ENCODE results near the gene KIAA0586.
"Not testable (repeated sequence)": the region's sequence is repeated elsewhere in the genome, so short reads cannot be mapped to it uniquely, and the experiment has no call there.

KIAA0586 gene

DNA sequence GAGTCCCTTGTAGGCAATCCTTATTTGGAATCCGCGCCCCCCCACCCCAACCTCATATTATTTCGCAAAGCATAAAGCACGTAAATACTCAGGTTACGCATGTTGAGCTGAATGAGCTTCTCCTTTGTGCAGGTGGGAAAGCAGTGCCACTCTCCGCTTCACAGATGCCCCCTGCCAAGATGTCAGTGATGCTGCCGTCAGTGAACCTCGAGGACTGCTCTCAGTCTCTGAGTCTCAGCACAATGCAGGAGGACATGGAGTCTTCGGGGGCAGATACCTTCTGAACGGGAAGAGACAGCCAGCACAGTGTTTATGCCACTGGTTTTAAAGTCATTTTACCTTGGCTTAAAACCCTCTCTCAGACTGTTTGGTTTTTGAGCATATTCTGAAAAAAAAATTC is 120.1 kb downstream of the KIAA0586 start:
- no peak for DNase-seq (ENCODE audit: low read depth in 2 of 2)

DNA sequence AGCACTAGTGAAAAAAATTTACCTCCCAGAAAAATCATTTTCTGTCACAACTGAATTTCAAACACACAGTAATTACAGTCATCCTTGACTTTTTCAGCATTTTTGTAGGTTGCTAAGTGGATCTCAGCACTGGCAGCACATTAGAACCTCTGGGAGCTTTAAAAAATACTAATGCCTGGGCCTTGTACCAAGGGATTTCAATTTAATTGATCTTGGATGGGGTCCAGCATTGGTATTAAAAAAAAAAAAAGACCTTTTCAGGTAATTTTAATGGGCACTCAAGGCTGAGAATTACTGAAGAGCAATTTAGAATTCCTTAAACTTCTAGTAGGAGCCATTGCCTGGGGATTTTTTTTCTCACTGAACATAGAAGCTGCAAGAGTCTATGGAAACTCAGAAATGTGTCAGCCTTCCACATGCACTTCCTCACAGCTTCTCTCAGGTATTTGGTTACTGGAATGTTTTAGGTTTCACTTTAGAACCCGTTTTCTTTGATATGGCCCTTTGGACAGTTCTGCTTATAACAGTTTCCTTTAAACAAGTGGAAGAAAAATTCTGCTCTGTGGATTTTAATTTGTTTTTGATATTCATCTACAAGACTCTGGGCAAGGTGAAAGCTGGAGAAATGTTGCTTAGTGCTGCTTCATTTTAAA is 121.7 kb downstream of the KIAA0586 start:
- no peak for DNase-seq (ENCODE audit: low read depth in 2 of 2)

DNA sequence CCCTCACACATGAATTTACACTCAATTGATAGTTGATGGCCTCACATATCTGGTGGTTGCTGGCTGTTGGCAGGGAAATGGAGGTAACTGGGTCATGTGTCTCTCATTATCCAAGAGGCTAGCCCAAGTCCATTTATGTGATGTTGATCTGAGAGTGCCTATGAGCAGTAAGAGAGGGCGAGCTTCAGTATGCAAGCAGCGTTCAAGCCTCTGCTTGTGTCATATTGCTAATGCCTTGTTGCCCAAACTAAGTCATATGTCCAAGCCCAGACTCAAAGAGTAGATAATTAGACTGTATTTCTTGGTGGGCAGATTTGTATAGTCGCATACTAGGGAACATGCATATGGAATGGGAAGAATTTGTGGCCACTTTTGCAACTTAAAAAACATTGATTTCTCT is 126.4 kb downstream of the KIAA0586 start:
- DNase-seq (ENCODE audit: low read depth in 2 of 2) = no peak

GRCh38 chr14:58555647-58556046 is 128.1 kb downstream of the KIAA0586 start:
- DNase-seq (ENCODE audit: low read depth in 2 of 2) = no peak

DNA sequence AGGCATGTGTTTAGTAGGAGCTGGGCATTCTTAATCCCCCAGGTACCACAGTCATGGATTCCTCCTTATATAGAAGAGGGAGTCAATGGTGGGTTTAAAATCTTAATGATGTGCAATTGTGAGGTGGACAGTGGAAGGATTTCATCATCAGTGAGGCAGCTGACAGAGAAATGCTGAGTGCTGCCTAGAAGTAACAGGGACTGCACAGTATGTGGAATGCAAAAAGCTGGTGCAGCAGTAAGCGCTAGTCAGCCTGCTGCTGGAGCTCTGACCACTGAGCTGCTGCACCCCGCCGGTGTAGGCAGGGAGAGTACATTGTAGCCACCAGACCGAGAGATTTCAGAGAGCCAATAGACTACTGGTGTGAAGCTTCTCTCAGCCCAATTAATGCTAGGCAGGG is 129.7 kb downstream of the KIAA0586 start:
- no peak for DNase-seq (ENCODE audit: low read depth in 2 of 2)

DNA sequence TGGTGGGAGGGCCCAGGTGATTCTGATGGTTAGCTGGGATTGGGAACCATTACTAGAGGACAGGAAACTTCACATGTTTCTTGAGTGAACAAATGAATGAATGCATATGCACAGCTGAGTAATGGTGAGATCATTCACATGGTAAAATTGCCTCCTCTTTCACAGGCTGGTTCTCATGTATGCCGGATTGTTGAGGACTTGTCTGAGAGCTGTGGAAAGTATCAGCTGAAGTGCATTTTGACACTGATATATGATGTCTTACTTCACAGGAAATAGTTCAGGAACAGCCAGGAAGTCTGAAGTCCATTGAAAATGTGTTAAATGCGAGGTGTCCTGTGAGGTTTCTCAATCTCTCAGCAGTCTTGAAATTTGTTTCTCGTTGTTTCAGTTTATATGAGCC is 132.7 kb downstream of the KIAA0586 start:
- no peak for DNase-seq (ENCODE audit: low read depth in 2 of 2)

- no peak for DNase-seq (ENCODE audit: low read depth in 2 of 2)
Measured at GRCh38 chr14:58562141-58562540, 134.6 kb downstream of the KIAA0586 start.

DNA sequence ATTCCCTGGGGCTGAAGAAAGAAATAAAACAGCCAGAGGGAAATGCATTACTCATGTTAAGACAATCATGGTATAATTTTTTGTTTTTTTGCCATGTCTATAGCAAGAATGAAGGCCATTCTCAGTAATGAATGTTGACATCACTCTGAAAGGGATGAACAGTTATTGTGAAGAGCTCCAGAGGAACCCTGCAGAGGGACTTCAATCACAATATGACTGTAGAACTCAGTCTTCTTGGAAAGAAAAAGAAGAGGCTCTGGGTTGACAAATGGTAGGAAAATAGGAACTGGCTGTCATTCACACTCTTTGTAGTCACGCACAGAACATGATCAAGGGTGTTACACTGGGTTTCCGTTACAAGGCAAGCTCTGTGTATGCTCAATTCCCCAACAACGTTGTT is 136.5 kb downstream of the KIAA0586 start:
- no peak for DNase-seq (ENCODE audit: low read depth in 2 of 2)

DNA sequence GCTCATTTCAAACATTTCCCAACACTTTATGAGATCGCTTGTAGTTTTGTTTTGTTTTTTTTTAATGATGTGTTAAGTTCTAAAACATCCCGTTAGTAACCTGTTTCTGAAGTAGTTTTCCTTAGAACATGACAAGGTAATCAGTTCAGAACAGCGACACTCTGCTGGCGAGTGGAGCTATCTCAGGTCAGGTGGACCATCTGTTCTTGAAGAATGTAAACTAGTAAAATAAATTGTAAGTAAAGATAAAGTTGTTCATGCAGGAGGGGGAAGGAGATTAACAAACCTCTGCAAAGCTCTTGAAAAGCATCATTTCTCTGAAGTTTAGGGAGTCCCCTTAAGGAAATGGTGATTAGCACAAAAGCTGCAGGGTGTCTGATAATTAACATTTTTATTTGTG is 138.3 kb downstream of the KIAA0586 start:
- no peak for DNase-seq (ENCODE audit: low read depth in 2 of 2)

DNA sequence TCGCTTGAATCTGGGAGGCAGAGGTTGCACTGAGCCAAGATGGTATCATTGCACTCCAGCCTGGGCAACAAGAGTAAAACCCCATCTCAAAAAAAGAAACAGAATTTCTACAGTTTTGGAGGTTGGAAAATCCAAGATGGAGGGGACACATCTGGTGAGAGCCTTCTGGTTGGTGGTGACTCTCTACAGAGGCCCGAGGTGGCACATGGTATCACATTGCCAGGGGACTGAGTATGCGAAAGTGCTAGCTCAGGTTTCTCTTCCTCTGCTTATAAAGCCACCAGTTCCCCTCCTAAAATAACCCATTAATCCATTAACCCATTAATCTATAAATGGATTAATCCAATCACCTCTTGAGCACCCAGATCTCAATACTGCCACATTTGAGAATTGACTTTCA is 139.5 kb downstream of the KIAA0586 start:
- no peak for DNase-seq (ENCODE audit: low read depth in 2 of 2)

DNA sequence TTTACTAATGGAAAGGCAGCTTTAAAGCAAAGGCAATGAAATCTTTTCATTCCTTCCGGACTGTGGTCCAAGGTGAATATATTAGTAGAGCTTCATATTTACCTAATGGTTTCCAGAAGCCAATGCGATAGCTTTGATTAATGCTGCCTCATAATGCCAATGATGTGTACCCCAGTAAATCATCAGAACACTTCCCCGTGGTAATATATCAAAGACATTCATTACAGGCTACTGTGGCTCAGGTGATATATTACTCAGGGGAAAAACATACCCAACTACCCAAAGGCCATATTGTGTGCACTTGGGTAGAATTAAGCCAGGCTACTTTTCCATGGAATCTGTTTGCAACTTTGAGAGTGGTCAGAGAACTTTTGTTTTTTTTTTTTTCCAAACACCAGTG is 140.8 kb downstream of the KIAA0586 start:
- no peak for DNase-seq (ENCODE audit: low read depth in 2 of 2)

- no peak for DNase-seq (ENCODE audit: low read depth in 2 of 2)
Measured at GRCh38 chr14:58571256-58571655, 143.7 kb downstream of the KIAA0586 start.

DNA sequence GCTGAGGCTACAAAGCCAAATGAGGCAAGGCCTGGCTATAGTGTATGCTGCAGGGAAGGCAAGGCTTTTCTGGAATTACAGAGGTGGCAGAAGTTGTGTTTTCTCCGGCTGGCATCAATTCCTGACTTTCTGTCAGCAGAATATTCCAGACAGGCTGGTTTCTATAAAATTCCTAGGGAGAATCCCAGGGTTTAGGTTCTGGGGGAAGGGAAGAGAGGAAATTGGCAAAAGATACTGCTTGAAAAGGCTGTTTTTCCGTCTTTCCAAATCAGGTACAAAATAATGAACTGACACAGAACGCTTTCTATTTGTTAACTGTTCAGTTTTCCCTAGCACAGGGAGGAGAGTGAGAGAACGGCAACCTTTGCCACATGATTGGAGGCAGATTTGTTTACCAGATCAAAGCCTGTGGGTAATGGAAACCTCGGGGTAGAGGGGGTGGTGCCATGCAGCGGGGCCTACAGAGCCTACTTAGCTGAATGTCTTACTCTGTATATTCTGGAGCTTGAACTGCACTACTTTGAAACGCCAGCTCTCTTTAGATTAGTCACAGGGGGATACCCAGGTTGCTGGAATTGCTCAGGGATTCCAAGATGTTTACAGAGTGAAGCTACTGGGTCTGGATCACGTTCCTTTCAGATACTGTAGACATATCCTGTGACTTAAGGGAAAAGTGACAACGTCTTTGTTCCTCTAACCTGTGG is 144.4 kb downstream of the KIAA0586 start:
- DNase-seq (ENCODE audit: low read depth in 2 of 2) = peak in 1 of 2 donors; percentile 2

DNA sequence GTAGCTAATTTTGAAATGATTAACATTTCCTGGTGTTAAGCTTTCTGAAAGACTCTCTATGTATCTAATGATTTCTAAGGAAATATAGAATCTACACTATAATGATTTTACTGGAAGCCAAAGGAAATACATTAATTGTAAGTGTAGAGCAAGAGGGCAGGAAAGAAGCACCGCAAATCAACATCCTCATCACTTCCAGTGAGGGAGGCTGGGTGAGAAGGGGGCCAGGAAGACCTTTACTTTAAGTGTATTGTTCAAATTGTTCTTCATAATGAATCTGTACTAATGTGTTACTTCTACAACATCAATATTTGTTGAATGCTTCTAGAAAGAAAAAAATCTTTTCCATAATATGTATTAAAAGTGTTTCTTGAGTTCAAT is 144.9 kb downstream of the KIAA0586 start:
- DNase-seq (ENCODE audit: low read depth in 2 of 2) = no peak

- no peak for DNase-seq (ENCODE audit: low read depth in 2 of 2)
Measured at GRCh38 chr14:58572863-58573262, 145.3 kb downstream of the KIAA0586 start.

- DNase-seq (ENCODE audit: low read depth in 2 of 2) = no peak
Measured at GRCh38 chr14:58574623-58575022, 147.1 kb downstream of the KIAA0586 start.

DNA sequence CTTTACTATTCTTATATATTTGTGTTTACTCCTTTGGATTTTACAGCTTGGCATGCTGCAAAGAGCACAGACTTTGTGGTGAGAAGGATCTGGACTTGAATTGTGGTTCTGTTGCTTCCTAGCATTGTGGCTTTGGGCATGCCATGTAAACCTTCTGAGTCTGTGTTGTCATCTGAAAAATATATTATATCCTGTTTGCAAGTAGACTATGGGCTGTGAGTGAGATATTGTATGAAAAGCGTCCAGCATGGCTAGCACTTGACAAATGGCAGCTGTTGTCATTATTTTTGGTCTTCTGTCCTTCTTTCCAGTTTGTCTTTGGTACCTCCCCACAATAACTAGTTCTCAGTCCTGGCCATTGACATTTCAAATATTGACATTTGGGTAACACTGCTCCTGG is 148.4 kb downstream of the KIAA0586 start:
- DNase-seq (ENCODE audit: low read depth in 2 of 2) = no peak

DNA sequence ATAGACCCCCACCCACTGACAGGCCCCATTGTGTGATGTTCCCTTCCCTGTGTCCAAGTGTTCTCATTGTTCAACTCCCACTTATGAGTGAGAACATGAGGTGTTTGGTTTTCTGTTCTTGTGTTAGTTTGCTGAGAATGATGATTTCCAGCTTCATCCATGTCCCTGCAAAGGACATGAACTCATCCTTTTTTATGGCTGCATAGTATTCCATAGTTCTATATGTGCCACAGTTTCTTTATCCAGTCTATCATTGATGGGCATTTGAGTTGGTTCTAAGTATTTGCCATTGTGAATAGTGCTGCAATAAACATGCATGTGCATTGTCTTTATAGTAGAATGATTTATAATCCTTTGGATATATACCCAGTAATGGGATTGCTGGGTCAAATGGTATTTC is 152.5 kb downstream of the KIAA0586 start:
- not testable (repeated sequence) for DNase-seq (ENCODE audit: low read depth in 2 of 2)

- not testable (repeated sequence) for DNase-seq (ENCODE audit: low read depth in 2 of 2)
Measured at GRCh38 chr14:58581389-58581788, 153.9 kb downstream of the KIAA0586 start.

GRCh38 chr14:58584383-58584782 is 156.9 kb downstream of the KIAA0586 start:
- DNase-seq (ENCODE audit: low read depth in 2 of 2) = no peak

DNA sequence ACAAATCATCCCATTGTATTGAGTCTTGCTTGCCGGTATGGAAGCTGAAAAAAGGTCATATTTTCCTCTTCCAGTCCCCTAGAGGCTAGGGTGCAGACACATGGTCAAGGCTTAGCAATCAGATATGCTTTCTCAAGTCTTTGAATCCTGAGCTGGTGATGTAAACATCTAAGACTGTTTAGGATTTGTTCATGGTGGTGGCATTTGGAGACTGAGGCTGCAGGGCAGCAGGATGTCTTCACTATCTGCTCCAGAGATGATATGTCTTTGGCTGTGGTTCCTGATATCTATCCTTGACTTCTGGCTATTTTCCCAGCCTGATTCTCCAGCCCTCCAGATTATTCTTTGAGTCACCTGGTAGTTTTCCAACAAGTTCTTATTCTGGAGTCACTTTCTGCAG is 159.8 kb downstream of the KIAA0586 start:
- no peak for DNase-seq (ENCODE audit: low read depth in 2 of 2)

- not testable (repeated sequence) for DNase-seq (ENCODE audit: low read depth in 2 of 2)
Measured at GRCh38 chr14:58588321-58588720, 160.8 kb downstream of the KIAA0586 start.

GRCh38 chr14:58593977-58594376 is 166.5 kb downstream of the KIAA0586 start:
- DNase-seq (ENCODE audit: low read depth in 2 of 2) = no peak

DNA sequence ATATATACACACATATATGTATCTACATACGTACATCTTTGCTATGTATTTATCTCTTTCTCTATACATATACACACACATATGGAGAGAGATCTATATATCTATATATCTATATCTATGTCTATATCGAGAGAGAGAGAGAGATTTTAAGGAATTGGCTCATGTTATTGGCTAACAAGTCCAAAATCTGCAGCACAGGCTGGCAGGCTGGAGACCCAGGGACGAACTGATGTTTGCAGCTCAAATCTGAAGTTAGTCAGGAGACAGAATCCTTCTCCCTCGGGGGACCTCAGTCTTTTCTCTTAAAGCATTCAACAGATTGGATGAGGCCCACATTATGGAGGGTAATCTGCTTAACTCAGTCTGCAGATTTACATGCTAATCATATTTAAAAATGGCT is 169.5 kb downstream of the KIAA0586 start:
- no peak for DNase-seq (ENCODE audit: low read depth in 2 of 2)
